NCI-H2107 treated with DMSO at 0.1 percent for 48 hours (cell line): ENCODE measurements around the gene SLC7A5.
"Not testable (repeated sequence)": the region's sequence is repeated elsewhere in the genome, so short reads cannot be mapped to it uniquely, and the experiment has no call there.

Experiments
- DNase-seq: peaks from one replicate; lab custom pipeline; 2025; ENCODE audit not compliant: unreplicated experiment; lab: John Stamatoyannopoulos, UW

SLC7A5 gene

GRCh38 chr16:87823181-87823929, 46.0 kb downstream of the SLC7A5 start:
- no peak for DNase-seq

- no peak for DNase-seq
These were observed 47.0 kb downstream of the SLC7A5 start for GRCh38 chr16:87822108-87822970.

DNA sequence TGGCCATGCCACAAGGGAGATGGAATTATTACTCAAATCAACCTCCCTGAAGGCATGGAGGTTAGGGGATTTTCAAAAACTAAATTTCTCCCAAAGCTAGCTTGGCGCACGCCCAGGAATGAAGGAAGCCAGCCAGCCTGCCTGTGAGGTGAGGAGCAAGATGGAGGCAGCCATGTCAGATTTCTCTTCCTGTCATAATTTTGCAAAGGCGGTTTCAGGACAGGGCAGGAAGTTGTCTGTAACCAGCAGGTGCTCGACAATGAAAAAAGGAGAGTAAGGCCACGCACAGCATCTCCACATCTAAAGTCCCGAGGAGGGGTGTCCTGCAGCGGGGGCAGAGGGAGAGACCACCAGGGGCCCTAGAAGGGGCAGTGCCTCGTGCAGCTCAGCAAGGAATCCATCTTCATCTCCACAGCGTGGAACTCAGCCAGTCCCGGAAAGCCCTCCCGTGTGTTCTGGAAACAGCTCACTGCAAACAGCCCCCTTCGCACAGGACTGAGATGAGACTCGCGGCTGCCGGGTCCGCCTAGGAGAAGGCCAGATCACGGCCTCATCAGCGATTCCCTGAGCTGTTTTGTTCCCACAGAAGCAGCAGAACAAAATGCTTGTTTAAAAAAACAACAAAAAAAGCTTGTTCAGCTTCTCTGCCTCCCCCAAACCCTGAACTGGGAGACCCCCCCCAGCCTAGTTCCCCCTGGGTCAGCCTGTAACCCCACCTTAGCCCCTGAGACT, 47.8 kb downstream of the SLC7A5 start:
- no peak for DNase-seq

DNA sequence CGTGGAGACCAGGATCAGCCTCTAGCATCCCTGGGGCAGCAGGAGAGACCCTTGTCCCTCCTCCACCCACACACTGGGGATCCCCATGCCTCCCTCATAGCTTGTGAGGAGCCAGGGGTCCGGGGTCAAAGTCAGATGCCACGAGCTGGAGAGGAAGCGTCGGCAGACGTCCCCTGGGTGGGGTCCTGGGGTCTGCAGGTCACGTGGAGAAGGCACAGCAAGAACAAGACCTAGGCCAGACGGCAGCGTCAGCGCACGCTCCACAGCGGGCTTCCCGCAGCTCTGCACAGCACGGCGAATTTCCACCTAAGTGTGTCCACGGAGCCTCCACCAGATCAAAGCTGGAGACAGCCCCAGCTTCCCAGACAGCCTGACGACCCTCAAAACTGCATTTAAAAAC, 49.3 kb downstream of the SLC7A5 start:
- no peak for DNase-seq

DNA sequence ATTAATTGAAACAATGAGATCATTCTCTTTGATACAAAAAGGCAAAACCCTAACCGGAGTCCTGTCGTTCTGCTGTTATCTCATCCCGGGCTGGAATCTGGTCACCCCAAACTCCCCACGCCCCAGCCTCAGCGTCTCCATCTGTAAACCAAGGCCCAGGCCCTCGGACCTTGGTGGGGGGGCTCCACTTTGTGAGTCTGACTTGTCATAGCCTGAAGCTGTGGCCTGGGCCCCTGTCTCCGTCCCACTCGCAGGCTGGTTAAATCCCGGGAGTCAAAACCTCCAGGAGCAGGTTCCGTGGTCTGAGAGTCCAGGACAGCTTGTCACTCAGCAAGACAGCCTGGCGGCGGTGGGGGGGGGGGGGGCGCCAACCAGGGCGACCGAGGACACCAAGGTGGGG, 50.0 kb downstream of the SLC7A5 start:
- DNase-seq, result no peak

DNA sequence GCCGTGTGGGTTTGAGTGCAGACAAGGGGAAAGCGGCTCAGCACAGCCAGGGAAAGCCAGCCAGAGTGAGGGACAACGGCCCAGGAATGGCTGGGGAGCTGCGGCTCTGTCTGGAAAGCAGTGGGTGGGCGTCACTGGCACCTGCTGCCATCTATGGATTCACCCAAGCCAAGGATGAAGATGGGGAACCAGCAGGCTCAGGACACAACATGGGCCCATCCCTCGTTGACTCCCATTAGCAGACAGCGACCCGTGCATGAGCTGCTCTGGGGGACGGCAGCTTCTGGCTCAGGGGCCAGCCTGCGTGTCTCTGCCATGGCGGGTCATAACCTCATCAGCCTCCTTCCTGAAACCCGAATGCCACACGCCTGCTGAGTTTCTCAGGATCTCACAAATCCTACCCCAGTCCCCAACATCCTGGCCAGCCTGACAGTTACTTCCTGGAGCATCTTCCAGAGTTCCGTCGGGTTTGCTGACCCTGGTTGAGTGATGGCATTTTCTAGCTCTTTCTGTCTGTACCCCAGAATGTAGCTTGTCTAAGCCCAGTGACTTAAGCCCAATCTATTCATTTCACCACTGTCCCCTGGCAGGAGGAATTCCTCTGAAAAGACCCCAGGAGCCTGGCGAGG, 50.7 kb downstream of the SLC7A5 start:
- DNase-seq, result no peak

GRCh38 chr16:87817910-87818309, 51.4 kb downstream of the SLC7A5 start:
- no peak for DNase-seq

GRCh38 chr16:87817370-87817769, 51.9 kb downstream of the SLC7A5 start:
- not testable (repeated sequence) for DNase-seq

DNA sequence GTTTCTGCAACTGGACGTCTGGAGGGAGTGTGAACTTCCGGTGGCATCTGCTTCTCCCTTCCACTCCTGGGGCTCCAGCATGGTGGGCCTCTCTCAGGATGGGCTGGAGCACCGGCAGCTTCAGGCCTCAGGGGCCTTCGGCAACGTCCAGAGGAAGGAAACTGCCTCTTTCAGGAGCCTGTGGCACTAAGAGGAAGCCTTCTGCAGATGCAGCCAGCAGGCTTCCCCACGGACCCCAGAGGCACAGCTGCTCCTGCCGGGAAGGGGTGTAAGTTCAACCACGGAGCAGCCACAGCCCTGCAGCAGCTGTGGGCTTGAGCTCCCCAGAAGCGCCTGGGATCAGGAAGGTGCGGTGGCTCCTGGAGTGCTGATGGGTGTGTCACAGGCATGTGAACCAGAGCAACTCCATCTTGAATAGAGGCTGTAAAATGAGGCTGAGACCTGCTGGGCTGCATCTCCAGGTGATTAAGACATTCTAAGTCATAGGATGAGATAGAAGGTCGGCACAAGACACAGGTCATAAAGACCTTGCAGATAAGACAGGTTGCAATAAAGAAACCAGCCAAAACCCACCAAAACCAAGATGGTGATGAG, 52.7 kb downstream of the SLC7A5 start:
- DNase-seq, result no peak

GRCh38 chr16:87815567-87815966, 53.7 kb downstream of the SLC7A5 start:
- no peak for DNase-seq

- no peak for DNase-seq
These were observed 57.1 kb downstream of the SLC7A5 start for GRCh38 chr16:87812200-87812656.

DNA sequence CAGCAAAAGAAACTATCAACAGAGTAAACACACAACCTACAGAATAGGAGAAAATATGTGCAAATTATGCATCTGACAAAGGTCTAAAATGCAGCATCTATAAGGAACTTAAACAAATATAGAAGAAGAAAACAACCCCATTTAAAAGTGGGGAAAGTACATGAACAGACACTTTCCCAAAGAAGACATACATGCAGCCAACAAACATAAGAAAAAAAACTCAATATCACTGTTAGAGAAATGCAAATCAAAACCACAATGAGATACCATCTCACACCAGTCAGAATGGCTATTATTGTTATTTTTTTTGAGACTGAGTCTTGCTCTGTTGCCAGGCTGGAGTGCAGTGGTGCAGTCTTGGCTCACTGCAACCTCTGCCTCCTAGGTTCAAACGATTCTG, 57.9 kb downstream of the SLC7A5 start:
- not testable (repeated sequence) for DNase-seq

- DNase-seq, result no peak
These were observed 60.0 kb downstream of the SLC7A5 start for GRCh38 chr16:87809150-87809902.

- no peak for DNase-seq
These were observed 61.2 kb downstream of the SLC7A5 start for GRCh38 chr16:87808108-87808507.

DNA sequence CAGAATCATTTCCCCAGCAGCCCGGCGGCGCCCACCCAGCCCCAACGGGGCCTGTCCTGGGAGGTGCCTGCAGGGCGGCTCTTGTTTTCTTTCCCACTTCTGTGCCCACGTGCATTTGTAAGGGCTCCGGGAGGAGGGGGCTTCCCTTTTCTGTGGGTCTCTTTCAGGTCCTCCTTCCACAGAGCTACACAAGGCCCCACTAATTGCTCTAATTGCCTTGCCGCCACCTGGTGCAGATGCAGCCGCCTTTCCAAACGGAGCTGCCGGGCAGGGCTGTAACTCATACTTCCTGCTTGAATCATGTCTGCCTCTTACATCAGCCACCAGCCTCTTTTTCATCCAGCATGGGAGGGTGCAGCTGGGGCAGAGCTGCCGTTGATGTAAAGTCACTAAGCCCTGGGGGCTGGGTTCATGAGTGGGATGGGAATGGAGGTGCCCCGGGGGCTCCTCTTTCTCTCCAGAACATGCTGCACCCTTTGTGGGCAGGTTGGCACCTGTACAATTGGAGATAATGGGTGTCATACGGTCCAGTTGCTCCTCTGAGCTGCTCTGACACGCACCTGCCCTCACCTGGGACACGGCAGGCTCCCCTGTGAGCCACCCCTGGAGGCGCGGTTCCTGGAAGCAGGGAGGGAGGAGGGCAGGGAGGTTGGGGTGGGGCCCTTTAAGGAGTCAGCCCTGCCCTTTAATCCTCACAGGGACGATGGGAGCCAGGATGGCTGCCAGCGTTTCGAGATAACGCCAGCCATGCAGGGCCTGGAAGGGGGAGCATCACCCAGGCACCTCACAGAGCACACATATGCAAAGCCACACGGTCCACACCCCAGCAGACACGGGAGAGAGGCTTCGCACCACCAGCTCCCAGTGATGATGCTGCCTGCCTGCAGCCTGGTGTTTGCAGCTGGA, 62.4 kb downstream of the SLC7A5 start:
- peak; percentile 97 for DNase-seq

GRCh38 chr16:87806261-87806640, 63.1 kb downstream of the SLC7A5 start:
- peak; percentile 54 for DNase-seq

DNA sequence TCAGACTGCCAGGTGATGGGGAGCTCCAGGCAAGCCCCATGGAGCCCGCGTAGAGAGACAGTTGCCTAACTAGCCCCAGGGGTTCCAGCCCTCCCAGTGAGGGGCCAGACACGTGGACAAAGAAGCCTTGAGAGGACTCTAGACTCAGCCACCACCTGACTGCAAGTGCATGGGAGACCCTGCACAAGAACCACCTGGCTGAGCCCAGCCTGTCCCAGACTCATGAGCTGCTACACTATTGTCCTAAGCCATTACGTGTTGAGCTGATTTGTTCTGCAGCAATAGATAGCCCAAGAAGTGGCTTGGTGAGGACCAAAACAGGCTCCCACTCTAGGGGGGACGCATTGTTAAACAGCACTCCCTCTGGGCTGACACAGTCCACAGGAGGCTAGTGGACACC, 65.9 kb downstream of the SLC7A5 start:
- DNase-seq, result no peak

DNA sequence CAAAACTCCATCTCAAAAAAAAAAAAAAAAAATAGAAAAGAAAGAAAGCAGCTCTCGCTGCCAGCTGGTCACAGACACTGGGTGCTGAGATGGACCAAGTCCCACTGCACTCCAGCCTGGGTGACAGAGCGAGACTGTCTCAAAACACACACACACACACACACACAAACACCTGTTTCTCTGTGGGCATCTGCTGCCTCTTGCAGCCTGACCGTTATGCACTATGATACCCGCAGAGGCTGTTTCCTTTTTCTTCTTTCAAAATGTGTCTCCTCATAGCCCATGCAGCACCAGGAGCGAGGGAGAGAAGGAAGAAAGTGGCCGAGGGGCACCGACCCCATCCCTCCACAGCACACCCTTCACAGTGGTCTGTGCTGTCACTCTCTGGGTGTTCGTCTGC, 66.6 kb downstream of the SLC7A5 start:
- DNase-seq, result no peak

- DNase-seq, result no peak
These were observed 67.5 kb downstream of the SLC7A5 start for GRCh38 chr16:87801679-87802259.
